Vagina (tissue), 2 donors: Measurements from ENCODE around the gene ZNF438. TPM values are rescaled to one million over a fixed set of nuclear protein-coding genes. Genes with fewer than 3 reads are reported as not detected.

Source experiments
- DNase-seq, 2 donors: peaks; one replicate each; pipeline ENCODE4 v3.0.0-alpha.2; 2017; ENCODE audit errors: extremely low spot score in 2 of 2
- H3K27ac ChIP-seq: fragments of 200-600 bp; sonication (generic); one replicate; pipeline ENCODE4 v1.5.1; 2019
- H3K27me3 ChIP-seq: fragments of 200-600 bp; sonication (generic); one replicate; pipeline ENCODE4 v1.5.1; 2019
- H3K36me3 ChIP-seq, 2 donors: fragments of 200-600 bp; sonication (generic); one replicate each; pipeline ENCODE4 v1.5.1; 2017 to 2019
- H3K4me1 ChIP-seq: fragments of 200-600 bp; sonication (generic); one replicate; pipeline ENCODE4 v1.5.1; 2019
- H3K4me3 ChIP-seq, 2 donors: fragments of 200-600 bp; sonication (generic); 1 replicate in 1 of 2; 2 replicates in 1 of 2; pipeline ENCODE4 v1.5.1; 2016 to 2019
- H3K9me3 ChIP-seq: fragments of 200-600 bp; sonication (generic); one replicate; pipeline ENCODE4 v1.5.1; 2019
- CTCF ChIP-seq, 3 experiments: fragments of 450-650 bp in 2 of 3; fragments of 200-600 bp in 1 of 3; sonication (generic) in 1 of 3; IDR thresholded peaks; one replicate each; pipeline ENCODE4 v1.5.1; 2017 to 2019; ENCODE audit warnings: antibody characterized with exemption in 3 of 3, mild to moderate bottlenecking in 2 of 3, moderate library complexity in 2 of 3
- POLR2A ChIP-seq, 2 donors: fragments of 450-650 bp; IDR thresholded peaks; one replicate each; pipeline ENCODE4 v1.6.1; 2017; ENCODE audit warnings: antibody characterized with exemption in 2 of 2, mild to moderate bottlenecking in 2 of 2, moderate library complexity in 2 of 2
- POLR2AphosphoS5 ChIP-seq, 2 donors: sonication (generic); formaldehyde crosslinking; IDR thresholded peaks; one replicate each; pipeline ENCODE4 v1.9.0; 2017; ENCODE audit warnings: antibody characterized with exemption in 2 of 2, mild to moderate bottlenecking in 2 of 2, low read depth in 1 of 2; ENCODE audit not compliant: insufficient read depth in 1 of 2
- intact Hi-C: fragments of 100-400 bp; cut with DNase I; formaldehyde crosslinking; loops from one replicate; pipeline ENCODE4 v1.15.1; 2023
- total RNA-seq: library from RNA; depleted of rRNA; stranded (reverse); fragments of >200 nt; gene quantifications from one replicate; pipeline ENCODE4 v1.2.3, GENCODE V29; 2016

ZNF438 gene
- total RNA-seq, 1 donor from 2014 or later, result 11.8 TPM

GRCh38 chr10:30866896-30867295 lies 164.8 kb downstream of the ZNF438 start:
- H3K36me3 ChIP-seq, result no peaks in the 10 kb centered on the region
- intact Hi-C loops, result loop anchor here (10.0 kb wide), 1 partner anchor 62 kb away; no protein-coding TSS in a partner anchor
- H3K27ac ChIP-seq, result no peak overlapping the region
- no peak for DNase-seq
- TF ChIP-seq POLR2A (IDR thresholded peaks at IDR 0.05) (no peak), CTCF (IDR thresholded peaks at IDR 0.05) (no peak), POLR2AphosphoS5 (IDR thresholded peaks at IDR 0.05; ENCODE audit: insufficient read depth in 1 of 2, low read depth in 1 of 2) (no peak)
- H3K4me3 ChIP-seq, result no peak overlapping the region
- H3K27me3 ChIP-seq, result no peaks in the 10 kb centered on the region
- H3K4me1 ChIP-seq, result peaks cover 18% of the 10 kb centered on the region
- H3K9me3 ChIP-seq, result no peaks in the 10 kb centered on the region

- no peaks in the 10 kb centered on the region for H3K36me3 ChIP-seq
- no peak overlapping the region for H3K4me3 ChIP-seq
- no peak for DNase-seq
- no peaks in the 10 kb centered on the region for H3K9me3 ChIP-seq
- TF ChIP-seq CTCF (IDR thresholded peaks at IDR 0.05), result no peak
- TF ChIP-seq POLR2AphosphoS5 (IDR thresholded peaks at IDR 0.05; ENCODE audit: insufficient read depth in 1 of 2, low read depth in 1 of 2), result no peak
- TF ChIP-seq POLR2A (IDR thresholded peaks at IDR 0.05), result no peak
- H3K27me3 ChIP-seq, result no peaks in the 10 kb centered on the region
- peaks cover 19% of the 10 kb centered on the region for H3K4me1 ChIP-seq
- intact Hi-C loops, result loop anchor here (10.0 kb wide), 1 partner anchor 61 kb away; no protein-coding TSS in a partner anchor
- H3K27ac ChIP-seq, result peak overlapping the region; percentile 72
Measured at GRCh38 chr10:30865141-30865926, 166.3 kb downstream of the ZNF438 start.

GRCh38 chr10:30863516-30864210 lies 168.0 kb downstream of the ZNF438 start:
- Histone ChIP-seq H3K36me3 (no peaks in the 10 kb centered on the region), H3K4me3 (no peak overlapping the region)
- intact Hi-C loops, result loop anchor here (10.0 kb wide), 1 partner anchor 59 kb away; no protein-coding TSS in a partner anchor

GRCh38 chr10:30862486-30862885 lies 169.2 kb downstream of the ZNF438 start:
- no peak overlapping the region for H3K4me3 ChIP-seq
- peak; percentile 29 to 65 for TF ChIP-seq POLR2AphosphoS5 (IDR thresholded peaks at IDR 0.05; ENCODE audit: insufficient read depth in 1 of 2, low read depth in 1 of 2)
- no peak for TF ChIP-seq POLR2A (IDR thresholded peaks at IDR 0.05)
- no peak for TF ChIP-seq CTCF (IDR thresholded peaks at IDR 0.05)
- H3K36me3 ChIP-seq, result no peaks in the 10 kb centered on the region
- H3K9me3 ChIP-seq, result no peaks in the 10 kb centered on the region
- peaks cover 40% of the 10 kb centered on the region for H3K4me1 ChIP-seq
- intact Hi-C loops, result loop anchor here (10.0 kb wide), 1 partner anchor 58 kb away; no protein-coding TSS in a partner anchor
- DNase-seq, result no peak
- no peaks in the 10 kb centered on the region for H3K27me3 ChIP-seq
- H3K27ac ChIP-seq, result peak overlapping the region; percentile 52

More at GRCh38 chr10:30863516-30864210, 168.0 kb downstream of the ZNF438 start:
- peaks cover 28% of the 10 kb centered on the region for H3K4me1 ChIP-seq
- peak overlapping the region; percentile 72 for H3K27ac ChIP-seq
- no peaks in the 10 kb centered on the region for H3K9me3 ChIP-seq
- no peak for TF ChIP-seq POLR2AphosphoS5 (IDR thresholded peaks at IDR 0.05; ENCODE audit: insufficient read depth in 1 of 2, low read depth in 1 of 2)
- no peak for TF ChIP-seq CTCF (IDR thresholded peaks at IDR 0.05)
- no peak for TF ChIP-seq POLR2A (IDR thresholded peaks at IDR 0.05)
- DNase-seq, result no peak
- H3K27me3 ChIP-seq, result no peaks in the 10 kb centered on the region
